SK-N-DZ (cell line): ENCODE data around the gene UCK2.
A peak's percentile ranks its signal among the peaks of the same experiment; 100 is the strongest.

ENCODE experiments used
- DNase-seq: peaks from one replicate; pipeline ENCODE4 v3.0.0-alpha.2; 2015; ENCODE audit warnings: low spot score

Gene UCK2

DNA sequence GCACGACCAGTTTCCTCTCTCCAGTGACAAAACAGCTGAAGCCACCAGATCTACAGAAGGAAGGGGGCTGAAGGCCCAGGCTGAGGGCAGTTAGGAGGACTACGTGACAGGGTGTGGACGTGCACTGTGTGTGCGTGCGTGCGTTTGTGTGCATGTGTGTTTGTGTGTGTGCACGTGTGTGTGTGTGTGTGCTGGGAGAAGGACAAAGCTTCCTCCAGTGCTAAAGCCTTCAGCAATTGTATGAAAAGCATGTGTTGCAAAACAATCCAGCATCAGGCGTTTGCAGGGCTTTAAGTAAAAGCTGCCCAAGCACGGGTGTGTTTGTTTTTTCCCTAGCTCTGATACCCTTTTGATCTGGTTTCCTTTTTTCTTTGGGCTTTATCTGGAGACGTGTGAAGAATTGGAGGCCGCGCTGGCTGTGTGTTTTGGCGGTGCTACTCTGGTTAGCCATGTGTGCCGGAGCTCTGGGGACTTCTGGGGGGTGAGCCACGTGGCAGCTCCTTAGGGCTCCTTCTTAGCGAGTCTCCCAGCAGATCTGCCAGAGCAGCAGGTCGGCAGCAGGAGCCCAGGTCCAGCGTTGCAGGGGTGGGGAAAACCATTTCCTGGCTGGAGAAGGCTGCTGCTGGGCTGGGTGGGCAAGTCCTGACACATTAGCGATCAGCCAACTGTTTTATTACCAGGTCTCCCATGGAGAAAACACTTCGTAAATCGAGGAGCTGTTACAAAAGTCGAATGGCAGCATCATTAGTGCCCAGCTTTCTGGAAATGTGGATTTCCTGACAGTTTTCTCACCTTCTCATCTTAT lies 73.4 kb downstream of the UCK2 start:
- DNase-seq, result no peak

DNA sequence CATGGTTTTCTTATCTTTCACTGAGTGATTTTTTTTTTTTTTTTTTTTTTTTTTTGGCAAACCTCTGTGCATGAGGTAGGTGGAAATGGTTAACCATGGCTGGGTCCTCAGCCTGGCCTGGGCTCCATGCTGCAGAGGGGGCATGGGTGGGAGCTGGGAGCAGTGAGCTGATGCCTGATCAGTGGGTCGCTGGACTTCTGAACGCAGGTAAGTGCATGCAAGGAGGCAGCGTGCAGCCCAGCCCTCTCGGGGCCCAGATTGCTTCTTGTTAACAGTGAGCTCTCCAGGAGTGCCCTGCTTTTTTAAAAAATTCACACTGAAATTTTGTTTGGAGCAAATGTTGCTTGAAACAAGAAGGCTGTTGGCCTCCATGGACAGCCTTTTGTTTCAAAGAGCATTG lies 75.2 kb downstream of the UCK2 start:
- DNase-seq, result no peak

- no peak for DNase-seq
Observed at GRCh38 chr1:165903672-165904071, 76.3 kb downstream of the UCK2 start.

DNA sequence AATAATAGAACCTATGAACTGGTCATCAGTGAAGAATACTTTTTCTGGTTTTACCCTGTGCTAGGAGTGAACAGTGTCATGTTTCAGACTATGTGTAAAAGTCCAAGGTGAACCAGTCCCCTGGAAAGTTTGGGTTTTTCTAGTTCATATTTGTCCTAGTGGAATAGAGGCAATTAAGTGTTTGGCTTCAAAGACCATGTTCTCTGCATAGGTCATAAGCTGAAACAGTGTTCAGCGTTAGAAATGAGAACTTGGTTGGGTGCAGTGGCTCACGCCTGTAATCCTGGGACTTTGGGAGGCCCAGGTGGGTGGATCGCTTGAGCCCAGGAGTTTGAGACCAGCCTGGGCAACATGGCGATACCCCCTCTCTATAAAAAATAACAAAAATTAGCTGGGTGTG lies 77.5 kb downstream of the UCK2 start:
- no peak for DNase-seq

DNA sequence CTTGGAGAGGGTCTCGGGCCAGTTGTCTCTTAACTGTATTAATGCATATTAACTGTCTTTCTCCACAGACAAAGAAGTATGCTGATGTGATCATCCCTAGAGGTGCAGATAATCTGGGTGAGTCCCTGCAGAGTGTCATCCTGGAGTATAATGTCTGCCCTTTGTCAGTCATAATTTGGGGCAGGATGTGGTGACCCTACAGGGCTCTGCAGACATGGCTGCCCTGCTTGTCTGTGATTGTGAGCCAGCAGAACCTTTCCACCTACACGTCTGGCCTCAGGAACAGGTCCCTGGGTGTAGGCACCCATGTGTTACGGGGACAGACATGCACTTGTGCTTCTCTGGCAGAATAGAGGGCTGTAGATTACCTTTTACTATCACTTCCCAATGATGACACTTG lies 78.4 kb downstream of the UCK2 start:
- no peak for DNase-seq

DNA sequence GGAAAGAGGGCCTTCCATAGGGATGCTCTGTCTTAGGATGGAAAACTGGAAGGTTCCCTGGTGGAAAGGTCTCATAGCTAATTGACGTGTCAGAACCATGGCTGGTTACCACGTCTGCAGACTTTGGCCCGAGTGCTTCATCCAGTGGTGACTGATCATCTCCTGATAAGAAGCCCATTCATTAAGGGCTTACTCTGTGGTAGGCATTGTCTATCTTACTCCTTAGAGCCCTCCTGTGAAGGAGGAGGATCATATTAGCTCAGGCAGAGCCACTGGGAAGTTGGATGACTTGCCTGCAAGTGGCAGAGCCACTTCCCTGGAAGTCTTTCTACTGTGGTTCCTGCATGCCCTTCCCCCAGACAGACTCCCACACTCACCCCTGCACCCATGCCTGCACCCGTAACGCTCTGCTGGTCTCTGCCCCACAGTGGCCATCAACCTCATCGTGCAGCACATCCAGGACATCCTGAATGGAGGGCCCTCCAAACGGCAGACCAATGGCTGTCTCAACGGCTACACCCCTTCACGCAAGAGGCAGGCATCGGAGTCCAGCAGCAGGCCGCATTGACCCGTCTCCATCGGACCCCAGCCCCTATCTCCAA lies 79.9 kb downstream of the UCK2 start:
- DNase-seq, result no peak

DNA sequence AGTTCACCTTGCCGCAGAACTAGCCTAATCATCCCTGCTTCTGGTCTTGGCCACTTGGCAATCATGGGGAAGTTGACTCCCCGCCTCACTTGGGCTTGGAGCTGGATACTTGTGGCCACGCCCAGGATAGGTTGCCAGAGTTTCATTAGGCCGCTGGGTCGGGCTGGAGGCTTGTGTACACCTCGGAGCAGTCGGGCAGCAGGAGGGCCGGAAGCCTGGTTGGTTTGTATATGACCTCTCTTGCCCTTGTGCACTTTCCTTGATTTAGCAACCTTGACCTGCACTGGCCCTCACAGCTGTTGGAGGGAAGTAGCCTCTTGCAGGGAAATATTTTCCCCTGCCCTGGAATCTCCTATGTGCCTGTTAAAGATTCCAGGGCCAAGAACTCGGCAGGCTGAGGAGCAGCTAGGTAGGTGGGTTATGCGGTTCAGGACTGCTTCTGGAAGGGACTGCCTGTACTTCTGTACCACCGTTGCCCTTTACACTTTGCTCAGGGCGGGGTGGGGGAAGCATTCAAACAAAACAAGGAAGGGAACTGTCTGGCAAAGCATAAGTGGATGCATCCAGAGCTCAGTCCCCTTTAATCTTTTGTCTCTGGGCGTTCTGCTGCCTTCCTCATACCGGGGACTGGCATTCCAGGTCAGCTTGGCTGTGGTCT lies 83.5 kb downstream of the UCK2 start:
- DNase-seq, result no peak

GRCh38 chr1:165911609-165912281 lies 84.3 kb downstream of the UCK2 start:
- DNase-seq, result no peak

GRCh38 chr1:165912638-165913037 lies 85.2 kb downstream of the UCK2 start:
- DNase-seq, result no peak

DNA sequence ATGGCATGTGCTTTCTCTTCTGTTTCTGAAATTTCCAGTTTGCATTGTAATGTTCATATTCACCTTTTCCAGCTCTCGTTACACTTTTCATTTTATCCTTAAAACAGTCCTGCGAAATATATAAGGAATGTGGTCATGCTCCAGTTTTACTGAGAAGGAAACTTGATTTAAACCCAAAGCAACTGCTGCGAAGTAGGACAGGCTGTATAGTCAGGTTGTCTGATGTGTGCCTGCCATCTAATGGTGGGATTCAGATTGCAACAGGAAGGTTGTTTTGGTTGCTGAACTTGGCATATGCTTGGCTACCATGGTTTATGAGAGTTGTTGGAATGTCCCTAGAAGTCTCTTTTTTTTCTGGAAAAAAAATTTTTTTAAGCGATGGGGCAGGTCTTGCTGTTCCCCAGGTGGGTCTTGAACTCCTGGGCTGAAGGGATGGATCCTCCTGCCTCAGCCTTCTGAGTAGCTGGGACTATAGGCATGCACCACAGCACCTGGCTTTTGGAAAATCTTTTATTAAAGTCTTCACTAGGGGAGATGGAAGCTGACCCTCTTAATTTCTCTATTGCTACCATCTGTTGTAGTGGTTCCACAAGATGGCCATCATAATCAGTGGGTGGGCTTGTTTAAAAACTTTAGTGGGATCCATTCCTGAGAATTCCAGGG lies 86.9 kb downstream of the UCK2 start:
- DNase-seq, result peak; percentile 59

GRCh38 chr1:165915480-165915879 lies 88.1 kb downstream of the UCK2 start:
- no peak for DNase-seq

- DNase-seq, result no peak
Observed at GRCh38 chr1:165915932-165916348, 88.5 kb downstream of the UCK2 start.

DNA sequence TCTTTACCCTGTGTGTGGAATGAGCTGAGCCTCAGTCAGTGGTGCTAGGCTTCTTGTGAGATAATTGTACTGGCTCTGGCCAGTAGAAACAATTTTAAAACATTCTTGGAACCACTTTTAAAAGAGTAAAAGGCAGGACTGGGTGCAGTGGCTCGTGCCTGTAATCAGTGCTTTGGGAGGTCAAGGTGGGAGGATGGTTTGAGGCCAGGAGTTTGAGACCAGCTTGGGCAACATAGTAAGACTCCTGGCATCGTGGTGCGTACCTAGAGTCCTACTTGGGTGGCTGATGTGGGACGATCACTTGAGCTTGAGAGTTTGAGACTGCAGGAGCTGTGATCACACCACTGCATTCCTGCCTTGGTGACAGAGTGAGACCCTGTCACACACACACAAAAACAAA lies 89.8 kb downstream of the UCK2 start:
- no peak for DNase-seq

- DNase-seq, result no peak
Observed at GRCh38 chr1:165924117-165924516, 96.7 kb downstream of the UCK2 start.

DNA sequence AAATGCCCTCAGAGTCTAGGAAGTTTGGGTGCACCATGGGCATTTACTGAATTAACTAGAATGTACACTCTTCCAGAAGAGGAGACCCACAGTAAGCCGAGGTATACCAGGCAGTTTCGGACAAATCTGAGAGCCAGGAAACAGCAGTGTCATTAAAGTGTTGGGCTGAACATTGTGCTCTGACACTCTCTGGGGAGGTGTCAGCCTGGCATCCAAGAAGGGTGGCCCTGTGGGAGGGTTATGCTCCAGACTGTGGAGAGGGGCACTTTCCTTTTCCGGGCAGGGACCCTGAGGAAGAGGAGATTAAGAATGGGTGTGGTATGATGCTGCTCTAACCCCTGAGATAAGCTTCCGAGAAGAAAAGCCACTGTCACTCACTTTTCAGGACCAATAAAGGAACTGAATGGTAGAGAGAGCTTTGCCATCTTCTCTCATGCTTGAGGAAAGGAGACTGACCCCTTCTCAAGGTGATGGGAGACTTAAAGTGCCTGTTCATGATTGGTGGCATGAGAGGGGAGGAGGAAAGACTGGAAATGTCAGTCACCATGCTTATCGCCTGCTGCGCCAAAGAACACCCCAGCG lies 98.2 kb downstream of the UCK2 start:
- no peak for DNase-seq

DNA sequence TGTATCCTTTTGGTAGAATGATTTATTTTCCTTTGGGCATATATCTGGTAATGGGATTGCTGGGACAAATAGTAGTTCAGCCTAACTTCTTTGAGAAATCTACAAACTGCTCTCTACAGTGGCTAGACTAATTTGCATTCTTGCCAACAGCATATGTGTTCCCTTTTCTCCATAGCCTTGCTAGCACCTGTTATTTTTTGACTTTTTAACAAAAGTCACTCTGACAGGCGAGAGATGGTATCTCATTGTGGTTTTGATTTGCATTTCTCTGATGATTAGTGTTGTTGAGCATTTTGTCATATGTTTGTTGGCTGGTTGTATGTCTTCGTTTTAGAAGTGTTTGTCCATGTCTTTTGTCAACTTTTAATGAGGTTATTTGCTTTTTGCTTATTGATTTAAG lies 99.8 kb downstream of the UCK2 start:
- no peak for DNase-seq

DNA sequence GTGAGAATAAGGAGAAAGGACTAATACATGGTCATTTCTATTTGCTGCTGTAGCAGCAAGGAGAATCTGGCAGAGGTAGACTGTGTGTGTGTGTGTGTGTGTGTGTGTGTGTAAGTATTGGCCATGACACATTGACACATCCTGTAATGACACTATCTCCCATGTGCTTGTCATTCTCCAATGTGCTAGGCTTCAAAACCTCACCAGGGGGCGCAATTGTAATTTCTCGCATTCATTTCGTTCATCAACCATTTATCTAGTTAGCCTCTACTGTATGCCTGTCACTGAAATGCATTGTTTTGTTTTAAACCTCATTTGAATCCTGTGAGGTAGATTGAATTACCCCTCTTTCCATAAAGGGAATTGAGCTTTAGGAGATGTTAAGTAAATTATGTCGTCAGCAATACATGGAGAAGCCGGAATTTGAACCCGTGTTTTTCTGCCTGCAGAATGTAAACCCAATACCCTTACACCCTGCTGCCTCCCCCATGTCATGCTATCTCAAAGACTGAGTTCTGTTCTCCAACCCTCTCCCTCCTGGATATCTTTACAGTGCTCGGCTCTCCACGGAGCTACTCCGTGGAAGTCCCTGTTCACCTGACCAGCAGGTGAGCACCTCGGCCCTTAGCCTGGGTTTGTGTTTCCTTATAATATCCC lies 100.8 kb downstream of the UCK2 start:
- DNase-seq, result peak; percentile 49

DNA sequence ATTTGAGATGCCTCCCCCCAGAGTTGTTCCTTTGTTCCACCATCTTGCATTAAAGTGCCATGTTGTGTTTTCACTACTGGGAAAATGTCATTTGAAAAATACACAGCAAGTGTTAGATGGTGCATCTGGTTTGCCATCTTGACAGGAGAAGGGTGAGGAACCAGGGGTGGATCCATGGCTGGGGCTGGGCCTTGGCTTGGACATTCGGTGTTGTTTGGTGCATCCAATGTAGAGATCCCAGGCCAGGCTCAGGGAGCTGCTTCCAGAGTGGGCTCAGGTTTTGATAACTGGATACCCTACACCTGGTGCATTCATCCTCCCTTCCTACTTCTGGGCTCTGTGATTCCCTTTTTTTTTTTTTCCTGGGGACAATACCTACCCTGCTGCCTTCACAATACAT lies 103.5 kb downstream of the UCK2 start:
- no peak for DNase-seq

DNA sequence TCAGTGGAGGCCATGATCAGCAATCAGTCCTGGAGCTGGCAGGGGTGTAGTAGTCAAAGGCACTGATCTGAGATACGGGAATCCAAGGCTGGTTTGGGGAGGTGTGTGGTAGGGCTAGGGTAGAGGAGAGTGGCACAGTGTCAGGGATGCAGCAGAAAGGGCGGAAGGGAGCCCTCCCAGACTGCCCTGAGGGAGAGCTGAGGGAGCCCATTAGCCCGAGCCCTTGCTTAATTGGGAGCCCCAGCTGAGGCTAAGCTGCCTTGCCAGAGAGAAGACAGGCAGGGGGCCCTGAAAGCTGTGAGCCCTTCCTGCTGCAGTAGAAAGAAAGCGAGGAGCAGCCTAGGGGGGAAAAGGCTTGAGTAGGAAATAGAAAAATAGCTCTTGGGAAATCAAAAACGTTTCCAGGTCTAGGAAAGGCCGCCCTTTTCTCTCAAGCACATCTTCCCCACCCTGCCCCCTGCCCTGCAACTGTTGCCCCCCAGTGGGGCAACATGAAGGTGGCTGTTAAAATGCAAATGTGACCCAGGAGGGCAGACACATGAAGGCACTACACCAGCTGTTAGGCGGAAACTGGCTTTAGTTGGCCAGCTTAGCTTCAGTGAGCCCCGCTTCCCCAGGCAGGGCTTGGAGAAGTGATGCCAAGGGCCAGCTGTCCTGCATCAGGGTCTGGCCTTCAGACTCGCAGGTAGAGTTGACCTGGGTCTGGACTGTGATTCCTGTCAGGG lies 106.2 kb downstream of the UCK2 start:
- DNase-seq, result no peak

- no peak for DNase-seq
Observed at GRCh38 chr1:165936542-165936941, 109.1 kb downstream of the UCK2 start.
